T-helper 2 cell treated with Interferon-gamma antibody and Interleukin-4, amounts not matched to agents 5 μg/mL and 100 μg/mL, for 36 hours (primary cell): ENCODE measurements around the gene TLR2.
"Not testable (repeated sequence)": the region's sequence is repeated elsewhere in the genome, so short reads cannot be mapped to it uniquely, and the experiment has no call there.

Experiments used
- DNase-seq: peaks from one replicate; pipeline ENCODE4 v3.0.0; 2021; ENCODE audit warnings: low spot score
- H3K27ac Mint-ChIP-seq: one replicate; pipeline ENCODE4 v1.8.0; 2021; ENCODE audit warnings: mild to moderate bottlenecking, mixed read lengths
- H3K27me3 Mint-ChIP-seq: one replicate; pipeline ENCODE4 v1.8.0; 2021; ENCODE audit warnings: low read depth, mixed read lengths
- H3K36me3 Mint-ChIP-seq: one replicate; pipeline ENCODE4 v1.8.0; 2021; ENCODE audit warnings: low read depth, mixed read lengths
- H3K4me1 Mint-ChIP-seq: one replicate; pipeline ENCODE4 v1.8.0; 2021; ENCODE audit warnings: low read depth, mixed read lengths
- H3K4me3 Mint-ChIP-seq: one replicate; pipeline ENCODE4 v1.8.0; 2022; ENCODE audit warnings: mild to moderate bottlenecking, moderate library complexity, mixed read lengths
- H3K9me3 Mint-ChIP-seq: one replicate; pipeline ENCODE4 v1.8.0; 2021; ENCODE audit warnings: mixed read lengths

Gene TLR2

GRCh38 chr4:153649572-153649991, 34.5 kb upstream of the TLR2 start:
- H3K9me3 Mint-ChIP-seq = peaks cover 8% of the 10 kb centered on the region
- H3K36me3 Mint-ChIP-seq = no peaks in the 10 kb centered on the region
- H3K27me3 Mint-ChIP-seq = no peaks in the 10 kb centered on the region
- no peak overlapping the region for H3K4me3 Mint-ChIP-seq
- peaks cover 26% of the 10 kb centered on the region for H3K4me1 Mint-ChIP-seq
- DNase-seq = no peak
- no peak overlapping the region for H3K27ac Mint-ChIP-seq

DNA sequence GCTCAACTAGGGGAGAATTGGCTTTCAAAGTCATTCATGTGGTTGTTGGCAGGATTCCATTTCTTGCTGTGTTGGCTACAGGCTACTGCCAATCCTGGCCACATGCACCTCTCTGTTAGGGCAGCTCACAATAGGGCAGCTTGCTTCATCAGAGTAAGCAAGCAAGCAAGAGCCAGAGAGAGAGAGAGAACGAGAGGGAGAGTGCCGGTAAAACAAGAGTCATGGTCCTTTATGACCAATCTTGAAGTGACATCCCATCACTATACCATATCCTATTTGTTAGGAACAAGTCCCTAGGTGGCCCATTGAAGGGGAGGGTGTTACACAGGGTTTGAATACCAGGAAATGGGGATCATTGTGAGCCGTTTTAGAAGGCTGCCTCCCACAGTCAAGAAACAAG, 33.0 kb upstream of the TLR2 start:
- Mint-ChIP-seq H3K4me1 (peaks cover 29% of the 10 kb centered on the region), H3K27me3 (peaks cover 9% of the 10 kb centered on the region), H3K9me3 (no peaks in the 10 kb centered on the region), H3K36me3 (no peaks in the 10 kb centered on the region), H3K27ac (peak overlapping the region; percentile 76), H3K4me3 (peak overlapping the region; percentile 65)
- no peak for DNase-seq

DNA sequence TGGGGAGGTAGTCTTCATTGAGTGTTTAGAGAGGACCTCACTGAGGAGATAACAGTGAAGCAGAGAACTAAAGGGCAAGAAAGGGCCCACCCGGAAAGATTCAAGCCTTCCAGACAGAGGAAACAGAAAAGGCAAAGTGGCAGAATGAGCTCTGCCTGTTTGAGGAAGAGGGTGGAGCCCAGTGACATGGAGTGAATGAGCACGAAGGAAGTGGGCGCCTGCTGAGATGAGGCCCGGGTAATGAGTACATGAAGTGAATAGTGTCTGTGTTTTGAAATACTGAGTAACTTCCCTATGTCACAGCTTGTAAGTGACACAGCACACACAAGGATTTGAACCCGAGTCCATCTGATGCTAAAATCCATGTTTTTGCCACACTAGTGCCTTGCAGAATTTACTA, 32.5 kb upstream of the TLR2 start:
- Mint-ChIP-seq H3K27ac (peak overlapping the region; percentile 76), H3K4me1 (peaks cover 29% of the 10 kb centered on the region), H3K4me3 (peak overlapping the region; percentile 65), H3K9me3 (no peaks in the 10 kb centered on the region), H3K36me3 (no peaks in the 10 kb centered on the region), H3K27me3 (peaks cover 13% of the 10 kb centered on the region)
- peak; percentile 49 for DNase-seq

GRCh38 chr4:153652051-153652784, 31.9 kb upstream of the TLR2 start:
- no peak for DNase-seq
- no peak overlapping the region for H3K27ac Mint-ChIP-seq
- H3K9me3 Mint-ChIP-seq = no peaks in the 10 kb centered on the region
- peaks cover 13% of the 10 kb centered on the region for H3K27me3 Mint-ChIP-seq
- H3K36me3 Mint-ChIP-seq = no peaks in the 10 kb centered on the region
- peaks cover 29% of the 10 kb centered on the region for H3K4me1 Mint-ChIP-seq
- peak overlapping the region; percentile 65 for H3K4me3 Mint-ChIP-seq

DNA sequence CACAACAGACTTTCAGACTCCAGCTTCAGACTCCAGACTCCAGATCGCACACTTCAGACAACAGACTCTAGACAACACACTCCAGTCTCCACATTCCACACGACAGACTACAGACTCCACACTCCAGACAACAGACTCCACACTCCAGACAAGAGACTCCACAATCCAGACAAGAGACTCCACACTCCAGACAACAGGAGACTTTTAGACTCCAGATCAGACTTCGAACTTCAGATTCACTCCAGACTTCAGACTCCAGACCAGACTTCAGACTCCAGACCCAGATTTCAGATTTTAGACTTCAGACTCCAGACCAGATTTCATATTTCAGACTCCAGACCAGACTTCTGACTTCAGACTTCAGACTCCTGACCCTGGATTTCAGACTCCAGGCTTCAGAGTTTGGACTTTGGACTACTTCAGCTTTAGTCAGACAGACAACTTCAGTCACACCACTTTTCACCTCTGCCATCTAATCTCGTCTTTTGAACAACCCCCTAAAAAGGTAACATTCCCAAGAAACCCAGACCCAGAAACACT, 29.0 kb upstream of the TLR2 start:
- Mint-ChIP-seq H3K27me3 (peaks cover 15% of the 10 kb centered on the region), H3K27ac (no peak overlapping the region), H3K36me3 (no peaks in the 10 kb centered on the region), H3K4me3 (no peak overlapping the region), H3K9me3 (no peaks in the 10 kb centered on the region), H3K4me1 (peaks cover 19% of the 10 kb centered on the region)
- no peak for DNase-seq

DNA sequence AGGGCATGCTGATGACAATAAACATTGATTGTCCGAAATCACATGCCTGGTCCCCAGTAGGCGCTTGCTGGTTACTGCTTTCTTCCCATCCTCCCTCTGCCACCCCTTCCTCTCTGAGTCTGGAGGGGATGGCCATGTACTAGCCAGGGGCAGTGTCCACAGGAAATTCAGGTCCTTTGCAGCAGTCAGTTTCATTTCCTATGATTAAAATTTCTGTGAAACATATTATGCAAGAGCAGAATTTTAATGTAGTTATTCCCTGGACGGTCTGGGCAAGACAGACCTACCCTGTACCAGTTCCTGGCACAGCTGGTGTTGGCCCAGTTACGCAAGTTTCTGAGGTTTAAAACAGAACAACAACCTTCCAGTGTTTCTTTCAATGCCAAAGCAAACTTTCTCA, 28.2 kb upstream of the TLR2 start:
- Mint-ChIP-seq H3K4me1 (peaks cover 18% of the 10 kb centered on the region), H3K27me3 (peaks cover 15% of the 10 kb centered on the region), H3K9me3 (no peaks in the 10 kb centered on the region), H3K36me3 (no peaks in the 10 kb centered on the region), H3K27ac (no peak overlapping the region), H3K4me3 (no peak overlapping the region)
- no peak for DNase-seq

DNA sequence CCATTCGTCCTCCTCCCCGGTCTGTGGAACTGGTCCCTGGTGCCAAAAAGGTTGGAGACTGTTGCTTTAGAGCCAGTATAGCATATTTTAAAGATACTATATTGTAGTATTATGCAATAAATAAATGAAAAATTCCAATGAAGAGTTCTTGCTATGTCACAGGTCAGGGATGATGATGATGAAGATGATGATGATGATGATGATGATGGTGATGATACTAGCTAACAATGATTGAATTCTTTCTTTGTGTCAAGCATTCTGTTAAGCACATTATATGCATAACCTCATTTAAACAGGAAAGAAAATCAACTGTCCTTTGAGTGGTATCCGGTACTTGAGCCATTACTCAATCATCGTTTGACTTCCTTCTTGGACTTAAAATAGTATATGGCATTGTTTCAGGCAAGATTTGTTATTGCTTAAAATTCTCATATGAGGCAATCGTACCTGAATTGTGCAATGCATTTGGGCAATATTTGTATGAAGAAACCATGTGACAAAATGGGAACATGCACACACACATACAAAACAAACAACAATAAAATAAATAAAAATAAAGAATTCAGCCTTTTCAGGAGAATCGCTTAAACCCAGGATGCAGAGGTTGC, 22.8 kb upstream of the TLR2 start:
- Mint-ChIP-seq H3K4me1 (no peaks in the 10 kb centered on the region), H3K9me3 (peaks cover 11% of the 10 kb centered on the region), H3K27ac (no peak overlapping the region), H3K27me3 (peaks cover 18% of the 10 kb centered on the region), H3K36me3 (peaks cover 4% of the 10 kb centered on the region), H3K4me3 (no peak overlapping the region)
- DNase-seq = no peak

- Mint-ChIP-seq H3K27me3 (peaks cover 19% of the 10 kb centered on the region), H3K4me1 (no peaks in the 10 kb centered on the region), H3K9me3 (peaks cover 11% of the 10 kb centered on the region), H3K27ac (no peak overlapping the region), H3K36me3 (peaks cover 4% of the 10 kb centered on the region), H3K4me3 (no peak overlapping the region)
- DNase-seq = no peak
These were observed 22.2 kb upstream of the TLR2 start for GRCh38 chr4:153661908-153662307.

GRCh38 chr4:153663667-153664066, 20.4 kb upstream of the TLR2 start:
- Mint-ChIP-seq H3K4me3 (no peak overlapping the region), H3K27me3 (peaks cover 28% of the 10 kb centered on the region), H3K4me1 (no peaks in the 10 kb centered on the region), H3K27ac (no peak overlapping the region), H3K9me3 (peaks cover 11% of the 10 kb centered on the region), H3K36me3 (peaks cover 4% of the 10 kb centered on the region)
- DNase-seq = no peak

DNA sequence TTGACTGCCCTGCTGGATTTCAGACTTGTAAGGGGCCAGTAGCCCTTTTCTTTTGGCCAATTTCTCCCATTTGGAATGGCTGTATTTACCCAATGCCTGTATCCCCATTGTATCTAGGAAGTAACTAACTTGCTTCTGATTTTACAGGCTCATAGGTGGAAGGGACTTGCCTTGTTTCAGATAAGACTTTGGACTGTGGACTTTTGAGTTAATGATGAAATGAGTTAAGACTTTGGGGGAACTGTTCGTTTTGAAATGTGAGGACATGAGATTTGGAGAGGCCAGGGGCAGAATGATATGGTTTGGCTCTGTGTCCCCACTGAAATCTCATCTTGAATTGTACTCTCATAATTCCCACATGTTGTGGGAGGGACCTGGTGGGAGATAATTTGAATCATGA, 17.6 kb upstream of the TLR2 start:
- peaks cover 40% of the 10 kb centered on the region for H3K27me3 Mint-ChIP-seq
- not testable (repeated sequence) for H3K4me3 Mint-ChIP-seq, H3K36me3 Mint-ChIP-seq, H3K4me1 Mint-ChIP-seq, DNase-seq, H3K27ac Mint-ChIP-seq
- peaks cover 11% of the 10 kb centered on the region for H3K9me3 Mint-ChIP-seq

DNA sequence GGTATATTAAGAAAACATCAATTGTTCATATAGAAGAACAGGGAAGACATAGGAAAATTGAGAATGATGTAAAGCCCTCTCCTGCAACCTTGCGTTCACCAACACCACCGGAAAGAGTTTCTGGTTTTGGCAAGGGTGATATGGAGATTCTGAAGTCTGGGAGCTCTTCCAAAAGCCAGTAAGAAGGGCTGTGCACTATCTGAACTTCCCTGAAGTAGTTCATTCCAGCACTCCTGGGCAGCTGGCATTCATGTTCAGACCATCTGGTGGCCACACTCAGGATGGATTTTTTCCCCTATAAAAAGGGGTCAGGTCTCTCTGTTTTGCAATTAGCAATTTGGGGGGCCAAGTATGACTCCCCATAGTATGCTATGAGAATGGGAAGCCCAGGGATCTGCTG, 15.4 kb upstream of the TLR2 start:
- no peaks in the 10 kb centered on the region for H3K36me3 Mint-ChIP-seq
- DNase-seq = no peak
- no peaks in the 10 kb centered on the region for H3K9me3 Mint-ChIP-seq
- H3K4me1 Mint-ChIP-seq = peaks cover 5% of the 10 kb centered on the region
- peaks cover 42% of the 10 kb centered on the region for H3K27me3 Mint-ChIP-seq
- H3K27ac Mint-ChIP-seq = no peak overlapping the region
- H3K4me3 Mint-ChIP-seq = no peak overlapping the region

DNA sequence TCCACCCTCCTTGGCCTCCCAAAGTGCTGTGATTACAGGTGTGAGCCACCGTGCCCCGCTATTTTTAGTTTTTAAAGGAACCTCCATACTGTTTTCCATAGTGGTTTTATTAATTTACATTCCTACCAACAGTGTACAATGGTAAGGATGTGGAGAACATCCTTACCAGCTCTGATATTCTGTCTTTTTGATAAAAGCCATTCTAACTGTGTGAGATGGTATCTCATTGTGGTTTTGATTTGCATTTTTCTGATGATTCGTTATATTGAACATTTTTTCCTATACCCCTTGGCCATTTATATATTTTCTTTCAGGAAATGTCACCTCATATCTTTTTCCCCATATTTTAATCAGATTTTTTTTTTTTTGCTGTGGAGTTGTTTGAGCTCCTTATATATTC, 14.2 kb upstream of the TLR2 start:
- peaks cover 46% of the 10 kb centered on the region for H3K27me3 Mint-ChIP-seq
- no peak for DNase-seq
- H3K4me3 Mint-ChIP-seq = no peak overlapping the region
- peaks cover 3% of the 10 kb centered on the region for H3K9me3 Mint-ChIP-seq
- H3K36me3 Mint-ChIP-seq = no peaks in the 10 kb centered on the region
- H3K27ac Mint-ChIP-seq = no peak overlapping the region
- H3K4me1 Mint-ChIP-seq = peaks cover 5% of the 10 kb centered on the region

DNA sequence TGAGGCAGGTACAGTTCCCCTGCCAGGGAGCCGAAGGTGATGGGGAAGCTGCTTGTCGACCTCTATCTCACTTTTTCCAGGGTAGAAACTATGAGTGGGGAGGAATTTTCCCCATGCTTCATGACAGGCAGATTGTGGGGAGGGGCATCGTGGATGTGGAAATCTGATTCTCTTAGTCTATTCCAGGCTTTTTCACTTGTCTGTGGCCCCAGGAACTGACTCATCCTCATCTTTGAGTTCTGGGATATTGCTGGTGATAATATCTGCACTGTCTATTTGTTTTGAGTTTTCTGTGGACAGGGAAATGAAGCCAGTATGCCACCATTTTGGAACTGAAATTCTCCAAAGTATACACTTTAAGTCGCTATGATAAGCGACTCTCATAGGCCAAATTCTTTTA, 7.6 kb upstream of the TLR2 start:
- peaks cover 32% of the 10 kb centered on the region for H3K27me3 Mint-ChIP-seq
- H3K27ac Mint-ChIP-seq = no peak overlapping the region
- no peak for DNase-seq
- H3K4me3 Mint-ChIP-seq = no peak overlapping the region
- no peaks in the 10 kb centered on the region for H3K4me1 Mint-ChIP-seq
- peaks cover 3% of the 10 kb centered on the region for H3K36me3 Mint-ChIP-seq
- H3K9me3 Mint-ChIP-seq = peaks cover 15% of the 10 kb centered on the region

DNA sequence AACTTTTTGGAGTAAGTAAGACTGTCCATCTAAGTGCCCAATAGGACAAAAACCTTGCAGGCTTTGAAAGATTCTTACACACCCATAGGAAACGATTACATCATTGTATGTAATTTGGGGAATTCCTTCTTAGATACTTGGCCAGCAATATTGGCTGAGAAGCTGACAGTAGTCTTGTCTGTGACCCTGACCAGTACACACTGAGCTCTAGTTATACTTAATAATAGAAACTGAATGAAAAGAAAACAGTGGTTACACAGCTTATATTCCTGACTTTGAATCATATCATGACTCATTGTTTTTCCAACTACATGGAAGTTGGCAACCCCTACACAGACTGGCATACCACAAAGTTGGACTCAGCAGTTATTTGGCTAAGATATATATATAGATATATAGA, 7.1 kb upstream of the TLR2 start:
- Mint-ChIP-seq H3K27me3 (peaks cover 34% of the 10 kb centered on the region), H3K4me1 (no peaks in the 10 kb centered on the region), H3K36me3 (peaks cover 3% of the 10 kb centered on the region), H3K9me3 (peaks cover 15% of the 10 kb centered on the region), H3K4me3 (no peak overlapping the region), H3K27ac (no peak overlapping the region)
- DNase-seq = no peak
